Measurements from ENCODE around the gene PDIA3.

- TF ChIP-seq GATA3 (IDR thresholded peaks at IDR 0.05; ENCODE audit: low read depth, low read length) (no peak), GATA2 (IDR thresholded peaks at IDR 0.05; ENCODE audit: low read depth, low read length) (no peak)
These were observed 47.4 kb downstream of the PDIA3 start for GRCh38 chr15:43793647-43794046.

Data from SH-SY5Y (cell line).